Chondrocyte (in vitro differentiated cells): ENCODE data around the gene ZNF185. TPM values are rescaled to one million over a fixed set of nuclear protein-coding genes. Genes with fewer than 3 reads are reported as not detected.

ENCODE experiments used
- DNase-seq: peaks from one replicate; pipeline ENCODE4 v3.0.0; 2021; ENCODE audit warnings: mixed read lengths, low spot score
- H3K27ac Mint-ChIP-seq: one replicate; pipeline ENCODE4 v1.8.0; 2021; ENCODE audit warnings: mild to moderate bottlenecking, moderate library complexity, mixed read lengths; ENCODE audit not compliant: unreplicated experiment
- H3K27me3 Mint-ChIP-seq: 2 replicates; pipeline ENCODE4 v1.8.0; 2021; ENCODE audit warnings: low read depth, mixed read lengths
- H3K36me3 Mint-ChIP-seq: 2 replicates; pipeline ENCODE4 v1.8.0; 2021; ENCODE audit warnings: low read depth, mixed read lengths
- H3K4me1 Mint-ChIP-seq: 2 replicates; pipeline ENCODE4 v1.8.0; 2021; ENCODE audit warnings: low read depth, mild to moderate bottlenecking, mixed read lengths
- H3K4me3 Mint-ChIP-seq: one replicate; pipeline ENCODE4 v1.8.0; 2021; ENCODE audit warnings: mild to moderate bottlenecking, moderate library complexity, mixed read lengths; ENCODE audit not compliant: unreplicated experiment
- H3K9me3 Mint-ChIP-seq: 2 replicates; pipeline ENCODE4 v1.8.0; 2021; ENCODE audit warnings: low read depth, mixed read lengths
- total RNA-seq: library from RNA; stranded (reverse); gene quantifications from 3 replicates; pipeline ENCODE4 v1.2.1, GENCODE V29; 2021
- TF ChIP-seq, protein P1 (sequence below): fragments of 200-600 bp; sonication (generic); IDR thresholded peaks from 2 replicates; pipeline ENCODE4 v1.5.0; 2021; ENCODE audit warnings: antibody characterized with exemption, mild to moderate bottlenecking, moderate library complexity

The ZNF185 gene
- total RNA-seq, 1 donor from 2014 or later, result 14.0 TPM

DNA sequence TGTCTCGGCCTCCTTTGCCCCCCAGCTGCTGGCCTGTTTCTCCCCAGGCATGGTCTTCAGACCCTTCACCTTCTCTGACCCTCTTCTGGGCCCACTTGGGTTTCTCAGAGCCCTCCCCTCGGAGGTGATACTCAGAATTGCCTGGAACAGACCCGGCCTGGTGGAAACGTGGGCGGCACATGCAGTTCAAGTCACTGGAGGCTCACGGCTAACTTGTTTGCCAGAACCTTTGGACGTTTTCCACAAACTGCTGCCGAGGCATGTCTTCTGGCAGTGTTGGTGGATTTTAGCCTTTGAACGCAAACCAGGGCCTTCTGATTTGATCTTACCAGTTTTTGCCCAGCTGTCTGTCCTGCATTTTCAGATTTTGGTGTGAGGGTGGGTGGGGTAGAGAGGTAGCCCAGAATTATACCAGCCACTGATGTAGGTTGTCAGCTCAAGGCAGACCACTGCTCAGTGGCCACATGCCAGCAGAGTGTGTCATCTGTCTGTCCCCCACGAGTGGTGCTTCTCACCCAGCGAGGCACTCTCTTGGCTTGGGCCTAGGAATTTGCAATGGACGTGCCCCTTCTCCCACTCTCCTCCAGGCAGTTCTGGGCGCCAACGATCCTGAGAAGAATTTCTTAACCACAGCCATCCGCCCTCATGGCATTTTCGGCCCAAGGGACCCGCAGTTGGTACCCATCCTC is 32.5 kb upstream of the ZNF185 start:
- Mint-ChIP-seq H3K27ac (no peak overlapping the region), H3K36me3 (peaks cover 16% of the 10 kb centered on the region), H3K27me3 (no peaks in the 10 kb centered on the region), H3K4me1 (no peaks in the 10 kb centered on the region), H3K9me3 (peaks cover 7% of the 10 kb centered on the region), H3K4me3 (no peak overlapping the region)
- no peak for DNase-seq
- TF ChIP-seq, protein P1, sequence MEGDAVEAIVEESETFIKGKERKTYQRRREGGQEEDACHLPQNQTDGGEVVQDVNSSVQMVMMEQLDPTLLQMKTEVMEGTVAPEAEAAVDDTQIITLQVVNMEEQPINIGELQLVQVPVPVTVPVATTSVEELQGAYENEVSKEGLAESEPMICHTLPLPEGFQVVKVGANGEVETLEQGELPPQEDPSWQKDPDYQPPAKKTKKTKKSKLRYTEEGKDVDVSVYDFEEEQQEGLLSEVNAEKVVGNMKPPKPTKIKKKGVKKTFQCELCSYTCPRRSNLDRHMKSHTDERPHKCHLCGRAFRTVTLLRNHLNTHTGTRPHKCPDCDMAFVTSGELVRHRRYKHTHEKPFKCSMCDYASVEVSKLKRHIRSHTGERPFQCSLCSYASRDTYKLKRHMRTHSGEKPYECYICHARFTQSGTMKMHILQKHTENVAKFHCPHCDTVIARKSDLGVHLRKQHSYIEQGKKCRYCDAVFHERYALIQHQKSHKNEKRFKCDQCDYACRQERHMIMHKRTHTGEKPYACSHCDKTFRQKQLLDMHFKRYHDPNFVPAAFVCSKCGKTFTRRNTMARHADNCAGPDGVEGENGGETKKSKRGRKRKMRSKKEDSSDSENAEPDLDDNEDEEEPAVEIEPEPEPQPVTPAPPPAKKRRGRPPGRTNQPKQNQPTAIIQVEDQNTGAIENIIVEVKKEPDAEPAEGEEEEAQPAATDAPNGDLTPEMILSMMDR, result no peak

DNA sequence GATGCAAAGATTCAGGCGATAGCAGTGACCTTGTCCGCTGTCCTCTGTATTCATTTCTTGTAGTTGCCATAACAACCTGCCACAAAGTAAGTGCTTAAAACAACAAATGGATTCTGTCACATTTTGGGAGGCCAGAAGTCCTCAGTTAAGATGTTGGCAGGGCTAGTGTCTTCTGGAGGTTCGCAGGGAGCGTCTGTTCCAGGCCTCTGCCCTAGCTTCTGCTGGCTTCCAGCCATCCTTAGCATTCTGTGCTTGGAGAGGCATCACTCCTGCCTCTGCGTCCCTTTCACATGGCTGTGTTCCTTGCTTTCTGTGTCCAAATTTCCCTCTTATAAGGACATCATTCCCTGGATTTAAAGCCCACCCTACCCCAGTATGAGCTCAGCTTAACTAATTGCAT is 31.5 kb upstream of the ZNF185 start:
- Mint-ChIP-seq H3K27me3 (no peaks in the 10 kb centered on the region), H3K9me3 (peaks cover 7% of the 10 kb centered on the region), H3K4me3 (no peak overlapping the region), H3K27ac (no peak overlapping the region), H3K36me3 (peaks cover 15% of the 10 kb centered on the region), H3K4me1 (no peaks in the 10 kb centered on the region)
- TF ChIP-seq, protein P1, result no peak
- no peak for DNase-seq

DNA sequence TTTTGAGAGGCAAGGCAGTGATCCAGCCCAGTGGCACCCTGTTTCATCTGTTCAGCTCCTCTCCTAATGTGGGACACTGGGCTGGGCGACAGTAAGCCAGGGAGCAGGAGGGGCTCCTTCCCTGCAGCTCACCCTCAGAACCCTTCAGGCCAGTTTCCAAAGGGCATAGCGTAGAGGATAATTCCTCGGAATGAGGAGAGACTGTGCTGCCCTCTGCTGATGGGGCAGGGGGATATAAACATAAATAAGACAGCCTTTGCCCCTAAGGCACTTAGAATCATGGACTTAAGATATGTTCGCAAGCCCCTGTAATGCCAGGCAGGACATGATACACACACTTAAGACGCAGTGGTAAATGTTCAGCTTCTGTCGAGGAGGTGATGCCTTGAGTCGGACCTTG is 27.9 kb upstream of the ZNF185 start:
- Mint-ChIP-seq H3K4me1 (no peaks in the 10 kb centered on the region), H3K27ac (no peak overlapping the region), H3K27me3 (no peaks in the 10 kb centered on the region), H3K4me3 (no peak overlapping the region), H3K9me3 (peaks cover 18% of the 10 kb centered on the region), H3K36me3 (peaks cover 13% of the 10 kb centered on the region)
- TF ChIP-seq, protein P1, result no peak
- no peak for DNase-seq

DNA sequence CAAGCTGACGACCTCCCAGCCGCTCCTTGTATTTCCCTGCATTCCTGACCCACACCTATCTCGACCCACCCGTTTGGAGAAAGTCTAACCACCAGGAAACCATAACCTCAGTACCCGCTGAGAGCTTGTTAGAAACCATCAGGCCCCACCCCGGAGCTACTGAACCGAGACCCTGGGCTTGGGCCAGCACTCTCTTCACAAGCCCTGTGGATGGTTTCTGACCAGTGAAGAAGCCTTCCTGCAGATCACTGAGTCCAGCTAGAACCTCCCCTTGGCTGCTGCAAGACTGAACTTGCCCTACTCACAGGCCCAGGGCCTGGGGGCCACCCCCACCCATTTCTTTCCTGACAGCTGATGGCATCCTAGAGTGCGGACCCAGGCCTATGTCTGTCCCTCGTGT is 26.6 kb upstream of the ZNF185 start:
- Mint-ChIP-seq H3K27ac (no peak overlapping the region), H3K9me3 (peaks cover 22% of the 10 kb centered on the region), H3K4me3 (no peak overlapping the region), H3K4me1 (no peaks in the 10 kb centered on the region), H3K27me3 (no peaks in the 10 kb centered on the region), H3K36me3 (peaks cover 13% of the 10 kb centered on the region)
- TF ChIP-seq, protein P1, result no peak
- no peak for DNase-seq

DNA sequence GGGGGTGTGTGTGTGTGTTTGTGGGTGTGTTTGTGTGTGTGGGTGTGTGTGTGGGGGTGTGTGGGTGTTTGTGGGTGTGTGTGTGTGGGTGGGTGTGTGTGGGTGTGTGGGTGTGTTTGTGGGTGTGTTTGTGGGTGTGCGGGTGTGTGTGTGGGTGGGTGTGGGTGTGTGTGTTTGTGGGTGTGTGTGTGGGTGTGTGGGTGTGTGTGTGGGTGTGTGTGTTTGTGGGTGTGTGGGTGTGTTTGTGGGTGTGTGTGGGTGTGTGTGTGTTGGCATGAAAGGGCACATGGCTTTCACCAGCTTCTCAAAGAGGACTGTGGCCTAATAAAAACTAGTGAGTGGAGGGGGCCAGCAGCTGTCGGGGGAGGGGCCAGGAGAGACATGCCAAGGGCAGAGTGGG is 25.3 kb upstream of the ZNF185 start:
- no peaks in the 10 kb centered on the region for H3K27me3 Mint-ChIP-seq
- peaks cover 11% of the 10 kb centered on the region for H3K36me3 Mint-ChIP-seq
- TF ChIP-seq, protein P1, result no peak
- H3K4me3 Mint-ChIP-seq, result no peak overlapping the region
- DNase-seq, result no peak
- H3K27ac Mint-ChIP-seq, result no peak overlapping the region
- no peaks in the 10 kb centered on the region for H3K4me1 Mint-ChIP-seq
- H3K9me3 Mint-ChIP-seq, result peaks cover 31% of the 10 kb centered on the region
